ENCODE measurements around the gene TUT7.

- TF ChIP-seq EZH2 (IDR thresholded peaks at IDR 0.05; ENCODE audit: borderline replicate concordance, insufficient read depth, low read length, poor library complexity, severe bottlenecking): no peak
- no peak for TF ChIP-seq CTCF (IDR thresholded peaks at IDR 0.05; ENCODE audit: poor library complexity, severe bottlenecking)
- no peak for TF ChIP-seq REST (IDR thresholded peaks at IDR 0.05; ENCODE audit: borderline replicate concordance)
- TF ChIP-seq SMC3 (conservative IDR thresholded peaks at IDR 0.05; ENCODE audit: poor library complexity): no peak
- no peak for TF ChIP-seq POLR2AphosphoS5 (IDR thresholded peaks at IDR 0.05)
- TF ChIP-seq TAF1 (IDR thresholded peaks at IDR 0.05; ENCODE audit: low read depth): no peak
- TF ChIP-seq EP300 (conservative IDR thresholded peaks at IDR 0.05; ENCODE audit: poor library complexity, severe bottlenecking): no peak
Measured at GRCh38 chr9:86322973-86323644, 31.1 kb downstream of the TUT7 start.
